GM20000 (cell line): ENCODE results near the gene APOA5.
"Not testable (repeated sequence)": the region's sequence is repeated elsewhere in the genome, so short reads cannot be mapped to it uniquely, and the experiment has no call there.

ENCODE experiments used
- DNase-seq: peaks from one replicate; pipeline ENCODE4 v3.0.0; 2012; ENCODE audit warnings: low spot score
- CTCF ChIP-seq: IDR thresholded peaks from 2 replicates; pipeline ENCODE4 v1.5.1; 2012; ENCODE audit warnings: mild to moderate bottlenecking, control low read depth; ENCODE audit errors: extremely low read depth, missing control alignments

The APOA5 gene

DNA sequence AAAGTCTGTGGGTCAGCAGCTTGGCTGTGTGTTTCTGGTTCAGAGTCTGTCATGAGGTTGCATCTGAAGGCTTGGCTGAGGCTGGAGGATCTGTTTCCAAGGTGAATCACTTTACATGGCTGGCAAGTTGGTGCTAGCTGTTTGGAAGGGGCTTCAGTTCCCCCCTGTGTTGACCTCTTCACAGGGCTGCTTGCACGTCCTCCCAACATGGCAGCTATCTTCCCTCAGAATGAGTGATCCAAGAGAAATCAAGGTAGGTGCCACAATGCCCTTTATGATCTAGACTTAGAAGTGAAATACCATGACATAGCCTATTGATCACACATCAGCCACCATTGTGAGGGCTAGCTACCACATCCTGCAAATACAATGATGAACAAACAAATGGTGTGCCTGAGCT is 21.5 kb upstream of the APOA5 start:
- TF ChIP-seq CTCF, result no peak
- DNase-seq, result no peak

DNA sequence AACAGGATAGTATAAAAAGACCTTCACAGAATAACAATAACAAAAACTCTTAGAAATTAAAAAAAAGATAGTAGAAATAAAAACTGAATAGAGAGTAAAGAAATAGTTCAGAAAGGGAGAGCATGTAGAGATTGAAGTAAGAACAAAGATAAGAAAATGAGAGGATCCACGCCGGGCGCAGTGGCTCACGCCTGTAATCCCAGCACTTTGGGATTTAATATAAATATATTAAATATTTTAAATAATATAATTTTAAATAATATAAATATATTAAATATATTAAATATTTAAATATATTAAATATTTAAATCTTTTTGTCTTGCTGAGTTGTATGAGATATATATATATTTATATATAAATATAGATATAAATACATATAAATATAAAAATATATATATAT is 20.4 kb upstream of the APOA5 start:
- no peak for TF ChIP-seq CTCF
- no peak for DNase-seq

DNA sequence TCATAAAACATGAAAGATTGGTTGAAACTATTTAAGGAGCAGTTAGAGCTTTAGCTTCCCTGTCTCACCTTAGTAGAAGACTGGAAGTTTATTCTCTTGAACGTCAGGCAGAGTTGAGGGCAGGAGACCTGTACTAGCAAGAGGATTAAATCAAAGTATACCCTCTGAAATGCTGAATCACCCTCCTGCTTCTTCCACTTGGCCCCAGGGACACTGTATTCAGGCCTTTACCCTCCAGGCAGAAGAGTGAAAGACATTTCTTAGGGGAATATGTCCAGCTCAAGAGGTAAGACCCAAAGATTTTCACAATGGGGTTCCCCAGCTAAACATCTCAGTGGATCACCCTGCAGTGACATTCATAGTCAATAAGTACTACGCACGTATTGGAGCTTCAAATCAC is 19.5 kb upstream of the APOA5 start:
- no peak for DNase-seq
- no peak for TF ChIP-seq CTCF

DNA sequence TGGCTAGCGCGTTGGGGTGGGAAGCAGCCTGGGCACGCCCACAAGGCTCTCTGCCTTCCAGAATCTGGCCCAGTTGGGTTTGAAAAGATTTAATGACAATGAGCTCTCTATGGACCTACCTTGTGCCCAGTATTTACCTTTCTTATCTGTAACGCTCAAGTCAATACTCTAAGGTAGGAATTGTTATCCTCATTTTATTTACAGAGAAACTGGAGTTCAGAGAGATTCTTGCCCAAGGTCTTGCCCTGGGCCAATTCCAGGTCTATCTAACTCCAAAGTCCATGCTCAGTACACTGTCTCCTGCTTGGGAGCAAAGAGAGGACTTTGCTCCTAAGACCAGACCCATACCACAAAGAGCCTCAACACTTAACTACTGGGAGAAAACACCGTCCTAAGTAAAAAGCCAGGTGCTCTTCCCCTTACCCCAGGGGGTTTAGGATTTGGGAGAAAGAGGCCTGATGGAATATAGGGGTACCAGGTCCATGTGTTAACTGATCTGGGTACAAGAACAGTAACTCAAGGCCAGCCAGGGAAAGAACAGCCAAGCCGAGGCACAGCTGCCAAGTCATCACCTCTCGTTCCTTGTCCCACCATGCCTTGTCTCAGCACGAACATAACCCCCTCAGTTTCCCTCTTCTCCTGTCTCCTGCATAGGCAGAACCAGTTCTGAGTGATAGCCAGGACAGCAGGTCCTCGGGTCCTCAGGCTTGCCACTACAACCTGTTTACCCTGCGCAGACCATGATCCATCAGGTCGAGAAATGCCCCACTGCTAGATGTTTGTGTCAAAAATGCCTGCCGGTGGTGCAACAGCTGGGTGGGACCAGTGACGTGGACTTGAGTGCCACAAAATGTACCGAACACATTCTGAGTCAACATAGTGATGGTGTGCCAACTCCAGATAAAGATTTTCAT is 16.8 kb upstream of the APOA5 start:
- DNase-seq, result no peak
- TF ChIP-seq CTCF, result no peak

DNA sequence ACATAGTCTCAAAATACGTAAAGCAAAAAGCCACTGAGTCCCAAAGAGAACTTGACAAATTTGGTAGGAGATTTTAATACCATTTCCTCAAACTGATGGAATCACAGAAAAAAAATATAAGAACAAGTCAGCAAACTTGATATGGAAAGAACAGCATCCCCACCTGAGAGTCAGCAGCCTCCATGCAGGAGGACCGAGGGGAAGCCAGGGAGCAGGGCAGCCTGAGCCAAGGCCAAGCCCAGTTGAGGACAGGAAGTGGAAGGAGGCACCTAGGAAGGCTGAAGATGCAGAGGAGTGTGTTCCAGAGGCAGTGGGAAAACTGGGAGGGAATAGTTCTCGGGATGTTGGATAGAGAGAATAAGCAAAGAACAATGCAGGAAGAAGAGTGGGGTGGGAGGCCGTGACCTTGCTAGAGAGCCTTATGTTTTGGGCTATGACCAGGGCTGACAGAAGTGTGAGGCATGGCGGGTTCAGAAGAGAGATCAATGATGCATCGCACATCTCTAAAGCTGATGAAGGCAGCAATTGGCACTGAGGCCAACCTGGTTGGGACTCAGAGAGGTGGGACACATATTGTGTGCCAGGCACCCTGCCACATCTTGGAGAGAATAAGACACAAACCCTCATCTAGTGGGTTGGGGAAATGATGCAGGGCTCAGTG is 16.1 kb upstream of the APOA5 start:
- DNase-seq, result no peak
- no peak for TF ChIP-seq CTCF

- no peak for DNase-seq
- TF ChIP-seq CTCF, result no peak
Observed at GRCh38 chr11:116804001-116804400, 12.3 kb upstream of the APOA5 start.

DNA sequence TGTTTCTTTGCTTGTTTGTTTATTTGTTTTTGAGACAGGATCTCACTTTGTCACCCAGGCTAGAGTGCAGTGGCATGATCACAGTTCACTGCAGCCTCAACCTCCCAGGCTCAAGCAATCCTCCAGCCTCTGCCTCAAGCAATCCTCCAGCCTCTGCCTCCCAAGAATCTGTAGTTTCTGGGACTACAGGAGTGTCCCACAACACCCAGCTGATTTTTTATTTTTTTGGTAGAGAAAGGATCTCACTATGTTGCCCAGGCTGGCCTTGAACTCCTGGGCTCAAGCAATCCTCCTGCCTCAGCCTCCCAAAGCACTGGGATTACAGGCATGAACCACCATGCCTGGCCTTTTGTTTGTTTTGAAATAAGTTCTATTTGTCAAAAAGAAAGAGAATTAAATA is 10.0 kb upstream of the APOA5 start:
- not testable (repeated sequence) for DNase-seq
